ENCODE results near the gene LRRC75A.

GRCh38 chr17:16480995-16481394, 11.0 kb downstream of the LRRC75A start:
- TF ChIP-seq POLR2AphosphoS5 (IDR thresholded peaks at IDR 0.05; ENCODE audit: low read depth, low read length): no peak
- TF ChIP-seq SIN3A (IDR thresholded peaks at IDR 0.05; ENCODE audit: borderline replicate concordance, insufficient read depth, low read length): no peak
- TF ChIP-seq TAF1 (IDR thresholded peaks at IDR 0.05; ENCODE audit: borderline replicate concordance, insufficient read depth, low read length): no peak
